Right lung (tissue), 5 donors: ENCODE measurements around the gene ADAMTS4. TPM values are rescaled to one million over a fixed set of nuclear protein-coding genes. Genes with fewer than 3 reads are reported as not detected.

Experiments used
- DNase-seq, 2 donors: peaks; one replicate each; pipeline ENCODE4 v3.0.0-alpha.2; 2013
- polyA plus RNA-seq, 5 donors: library from polyadenylated mRNA; unstranded; fragments of 120-200 nt; gene quantifications; one replicate each; pipeline versions ENCODE4 v1.2.1 to v1.2.3, GENCODE V29; 2013; ENCODE audit warnings: inconsistent platforms in 1 of 5, low replicate concordance in 1 of 5; ENCODE audit not compliant: insufficient read length in 5 of 5, insufficient read depth in 1 of 5

Gene ADAMTS4
- polyA plus RNA-seq, 5 donors: 1.8 to 2.8 (median 2.2) TPM

- no peak for DNase-seq
These were observed 41.0 kb downstream of the ADAMTS4 start for GRCh38 chr1:161157867-161158266.

GRCh38 chr1:161153682-161154337 lies 45.0 kb downstream of the ADAMTS4 start, which contains the start of gene UFC1:
Gene UFC1 (plus strand): TSS chr1:161153978. CDS start chr1:161153998, 20 bp downstream.
- DNase-seq: peak; percentile 89

- DNase-seq: no peak
These were observed 45.7 kb downstream of the ADAMTS4 start for GRCh38 chr1:161153176-161153575.

GRCh38 chr1:161145832-161146231 lies 53.0 kb downstream of the ADAMTS4 start:
- DNase-seq: no peak

GRCh38 chr1:161140755-161141400 lies 58.0 kb downstream of the ADAMTS4 start:
- DNase-seq: no peak

GRCh38 chr1:161139766-161140165 lies 59.1 kb downstream of the ADAMTS4 start:
- peak in 1 of 2 donors; percentile 36 for DNase-seq

- DNase-seq: no peak
These were observed 60.4 kb downstream of the ADAMTS4 start for GRCh38 chr1:161138431-161138830.

- no peak for DNase-seq
These were observed 61.0 kb downstream of the ADAMTS4 start for GRCh38 chr1:161137881-161138280.

Other genes with a start within 250 kb of the ADAMTS4 start
- gene ITLN2, start 244.2 kb downstream of the ADAMTS4 start, polyA plus RNA-seq: under 1 TPM in 1 of 5 donors, not detected in 4; 0.22 TPM
- 100 to 1,000 TPM in 1 of 5 donors, 10 to 100 TPM in 4; 76.0 to 110 (median 86.2) TPM for gene F11R, start 177.9 kb downstream of the ADAMTS4 start, polyA plus RNA-seq
- 10 to 100 TPM; 32.7 to 51.5 (median 49.5) TPM for gene TSTD1, start 160.1 kb downstream of the ADAMTS4 start, polyA plus RNA-seq
- 10 to 100 TPM; 63.8 to 67.7 (median 64.3) TPM for gene USF1, start 153.1 kb downstream of the ADAMTS4 start, polyA plus RNA-seq
- 1 to 10 TPM; 2.8 to 4.7 (median 3.9) TPM for gene ARHGAP30, start 129.2 kb downstream of the ADAMTS4 start, polyA plus RNA-seq
- gene NECTIN4, start 109.5 kb downstream of the ADAMTS4 start, polyA plus RNA-seq: 10 to 100 TPM in 2 of 5 donors, 1 to 10 TPM in 3; 7.3 to 11.9 (median 9.1) TPM
- 1 to 10 TPM; 3.8 to 8.0 (median 5.2) TPM for gene KLHDC9, start 100.7 kb downstream of the ADAMTS4 start, polyA plus RNA-seq
- gene PFDN2, start 81.0 kb downstream of the ADAMTS4 start, polyA plus RNA-seq: 10 to 100 TPM; 51.4 to 67.6 (median 53.5) TPM
- gene NIT1, start 80.9 kb downstream of the ADAMTS4 start, polyA plus RNA-seq: 10 to 100 TPM; 40.9 to 46.1 (median 42.5) TPM
- gene DEDD, start 66.4 kb downstream of the ADAMTS4 start, polyA plus RNA-seq: 10 to 100 TPM; 49.2 to 56.6 (median 50.4) TPM
- gene UFC1, start 45.1 kb downstream of the ADAMTS4 start, polyA plus RNA-seq: 100 to 1,000 TPM; 147 to 175 (median 155) TPM
- 10 to 100 TPM; 42.7 to 56.3 (median 49.4) TPM for gene USP21, start 39.6 kb downstream of the ADAMTS4 start, polyA plus RNA-seq
- gene PPOX, start 32.6 kb downstream of the ADAMTS4 start, polyA plus RNA-seq: 10 to 100 TPM; 39.9 to 59.3 (median 45.1) TPM
- 10 to 100 TPM; 31.7 to 48.1 (median 41.5) TPM for gene B4GALT3, start 21.5 kb downstream of the ADAMTS4 start, polyA plus RNA-seq
- gene NDUFS2, start 3.3 kb upstream of the ADAMTS4 start, polyA plus RNA-seq: 100 to 1,000 TPM; 146 to 165 (median 156) TPM
- 10 to 100 TPM; 14.3 to 23.8 (median 18.1) TPM for gene FCER1G, start 16.2 kb upstream of the ADAMTS4 start, polyA plus RNA-seq
- 10 to 100 TPM in 1 of 5 donors, not detected in 4; 59.7 TPM for gene APOA2, start 24.6 kb upstream of the ADAMTS4 start, polyA plus RNA-seq
- 10 to 100 TPM; 10.1 to 12.4 (median 11.6) TPM for gene TOMM40L, start 27.0 kb upstream of the ADAMTS4 start, polyA plus RNA-seq
- under 1 TPM; 0.51 to 0.99 (median 0.88) TPM for gene NR1I3, start 39.1 kb upstream of the ADAMTS4 start, polyA plus RNA-seq
- 1 to 10 TPM in 2 of 5 donors, under 1 TPM in 3; 0.68 to 1.4 (median 0.91) TPM for gene PCP4L1, start 59.7 kb upstream of the ADAMTS4 start, polyA plus RNA-seq
- 1 to 10 TPM; 2.6 to 4.7 (median 3.2) TPM for gene MPZ, start 110.9 kb upstream of the ADAMTS4 start, polyA plus RNA-seq
- gene SDHC, start 115.3 kb upstream of the ADAMTS4 start, polyA plus RNA-seq: 100 to 1,000 TPM; 161 to 204 (median 179) TPM
- gene CFAP126, start 168.8 kb upstream of the ADAMTS4 start, polyA plus RNA-seq: 10 to 100 TPM in 3 of 5 donors, 1 to 10 TPM in 2; 4.5 to 20.0 (median 14.6) TPM